GM18517 (cell line): ENCODE results near the gene TMEM132A.

Experiments used
- ATAC-seq: cut with Tn5 transposase; IDR thresholded peaks from one replicate; pipeline ENCODE4 v1.9.1; 2021; ENCODE audit warnings: mild to moderate bottlenecking, moderate library complexity; ENCODE audit not compliant: unreplicated experiment

The TMEM132A gene

GRCh38 chr11:60924110-60924905 is at the start of gene TMEM132A:
TMEM132A (plus strand) TSS chr11:60924460; CDS start chr11:60924634, 174 bp downstream.
- ATAC-seq, result no peak

GRCh38 chr11:60875366-60876167 is 48.7 kb upstream of the TMEM132A start:
- no peak for ATAC-seq

- no peak for ATAC-seq
These were observed 48.1 kb upstream of the TMEM132A start for GRCh38 chr11:60876168-60876485.

GRCh38 chr11:60878245-60879101 is 45.8 kb upstream of the TMEM132A start:
- ATAC-seq, result no peak

- ATAC-seq, result no peak
These were observed 45.2 kb upstream of the TMEM132A start for GRCh38 chr11:60879104-60879503.

- no peak for ATAC-seq
These were observed 44.2 kb upstream of the TMEM132A start for GRCh38 chr11:60879971-60880588.

GRCh38 chr11:60880643-60881282 is 43.5 kb upstream of the TMEM132A start:
- ATAC-seq, result no peak

GRCh38 chr11:60887556-60887955 is 36.7 kb upstream of the TMEM132A start:
- no peak for ATAC-seq

GRCh38 chr11:60889869-60890311 is 34.4 kb upstream of the TMEM132A start:
- no peak for ATAC-seq

- ATAC-seq, result no peak
These were observed 33.6 kb upstream of the TMEM132A start for GRCh38 chr11:60890696-60891095.

- no peak for ATAC-seq
These were observed 33.0 kb upstream of the TMEM132A start for GRCh38 chr11:60891103-60891741.

GRCh38 chr11:60895687-60896086 is 28.6 kb upstream of the TMEM132A start:
- ATAC-seq, result no peak

- no peak for ATAC-seq
These were observed 26.8 kb upstream of the TMEM132A start for GRCh38 chr11:60897496-60897895.

- no peak for ATAC-seq
These were observed 25.0 kb upstream of the TMEM132A start for GRCh38 chr11:60899046-60899936.

- ATAC-seq, result no peak
These were observed 24.3 kb upstream of the TMEM132A start for GRCh38 chr11:60899977-60900376.

- no peak for ATAC-seq
These were observed 23.4 kb upstream of the TMEM132A start for GRCh38 chr11:60900673-60901404.

GRCh38 chr11:60902625-60903024 is 21.6 kb upstream of the TMEM132A start:
- ATAC-seq, result no peak

GRCh38 chr11:60905047-60905446 is 19.2 kb upstream of the TMEM132A start:
- no peak for ATAC-seq
